Measurements from ENCODE around the gene LRR1. TPM values are rescaled to one million over a fixed set of nuclear protein-coding genes. Genes with fewer than 3 reads are reported as not detected.

LRR1 gene
- total and polyA plus RNA-seq, 2 of the 4 experiments (the other 2 are of a cell fraction), result 11.6 to 20.8 TPM

GRCh38 chr14:49612251-49612650 is 13.5 kb downstream of the LRR1 start:
- peaks cover 3% of the 10 kb centered on the region for H4K20me1 ChIP-seq (ENCODE audit: insufficient read depth, low read length)
- POLR2A ChIA-PET (ENCODE audit: unreplicated experiment), result interaction anchor here (0.5 kb wide), 1 partner anchor 535 kb away, joined by 5 read pairs; no protein-coding TSS in a partner anchor
- H3K9me1 ChIP-seq (ENCODE audit: insufficient read depth, low read length), result peaks cover 6% of the 10 kb centered on the region
- intact Hi-C loops (cut with micrococcal nuclease), result no loop called here
- H3K27ac ChIP-seq (ENCODE audit: insufficient read depth, low read length), result no peak overlapping the region
- no peaks in the 10 kb centered on the region for H3K27me3 ChIP-seq (ENCODE audit: control insufficient read depth, insufficient read depth, low read length)
- TF ChIP-seq RCOR1 (IDR thresholded peaks at IDR 0.05; ENCODE audit: insufficient replicate concordance, low read length), result no peak
- no peak for TF ChIP-seq POLR2A (IDR thresholded peaks at IDR 0.05; ENCODE audit: low read depth, low read length)
- TF ChIP-seq CEBPB (IDR thresholded peaks at IDR 0.05; ENCODE audit: low read depth, low read length), result no peak
- TF ChIP-seq ELK1 (IDR thresholded peaks at IDR 0.05; ENCODE audit: borderline replicate concordance, low read depth, low read length), result no peak
- no peak for TF ChIP-seq CHD1 (IDR thresholded peaks at IDR 0.05; ENCODE audit: low read depth, low read length)
- no peak for TF ChIP-seq CTCF (conservative IDR thresholded peaks at IDR 0.05; ENCODE audit: low read depth, low read length)
- no peaks in the 10 kb centered on the region for H3K9me3 ChIP-seq (ENCODE audit: control insufficient read depth, insufficient read depth, low read length)
- H2AFZ ChIP-seq (replicated peaks; ENCODE audit: low read length, poor library complexity), result no peak overlapping the region
- H2BK20ac ChIP-seq (ENCODE audit: low read depth, low read length), result no peak overlapping the region
- H3K4ac ChIP-seq (ENCODE audit: low read depth, low read length), result no peak overlapping the region
- no peak overlapping the region for H4K5ac ChIP-seq (ENCODE audit: low read depth, low read length)
- H3K23ac ChIP-seq (ENCODE audit: low read depth, low read length), result no peak overlapping the region; the same call in 1 of the 2 replicates
- WGBS, 2 experiments (ENCODE audit: extremely low coverage in 2 of 2, insufficient read length in 1 of 2), result no CpG with 5 or more reads among the region's 4 CpGs
- no peak overlapping the region for H3K4me2 ChIP-seq (ENCODE audit: low read depth, low read length)
- H3K56ac ChIP-seq (ENCODE audit: extremely low read depth, insufficient read depth, low read length), result no peak overlapping the region
- no peak overlapping the region for H2BK120ac ChIP-seq (ENCODE audit: low read depth, low read length)
- no peak overlapping the region for H3K14ac ChIP-seq (replicated peaks; ENCODE audit: low read depth, low read length)
- in situ Hi-C loops (cut with MboI; ENCODE audit: low sequenced_read_pairs), result no loop called here
- no TSS peak for BruUV-seq (replicated peaks)
- no peak overlapping the region for H3K9ac ChIP-seq (ENCODE audit: low read depth, low read length)
- no peak for DNase-seq
- no peak overlapping the region for H2BK15ac ChIP-seq (ENCODE audit: low read depth, low read length)
- peaks cover 20 to 32% of the 10 kb centered on the region in 2 experiments for H3K79me1 ChIP-seq (ENCODE audit: low read depth in 1 of 2, low read length in 2 of 2)
- H3K18ac ChIP-seq (ENCODE audit: low read depth, low read length), result no peak overlapping the region
- no peak overlapping the region for H2BK5ac ChIP-seq (ENCODE audit: low read depth, low read length, poor library complexity, severe bottlenecking)
- H4K91ac ChIP-seq (ENCODE audit: insufficient read depth, low read depth, low read length), result no peak overlapping the region
- H4K8ac ChIP-seq (ENCODE audit: low read depth in 2 of 2, low read length in 2 of 2), result no peak overlapping the region
- no peak overlapping the region for H2AK5ac ChIP-seq (ENCODE audit: low read depth, low read length)
- ATAC-seq (ENCODE audit: low read depth), result no peak; the same call in 1 of the 2 replicates
- CTCF ChIA-PET, result no interaction called here
- dilution Hi-C loops (cut with HindIII; ENCODE audit: low sequenced_read_pairs, unreplicated experiment), result no loop called here
- peaks cover 2% of the 10 kb centered on the region for H3K36me3 ChIP-seq (ENCODE audit: control insufficient read depth, insufficient read depth, low read length)
- H3K4me1 ChIP-seq (ENCODE audit: control insufficient read depth, insufficient read depth, low read length), result peaks cover 2% of the 10 kb centered on the region
- H2AK9ac ChIP-seq (replicated peaks; ENCODE audit: low read depth, low read length, poor library complexity), result no peak overlapping the region
- no peak overlapping the region for H3K4me3 ChIP-seq (ENCODE audit: insufficient read depth, low read depth, low read length)
